A549 (cell line): ENCODE measurements around the gene GREB1. TPM values are rescaled to one million over a fixed set of nuclear protein-coding genes. Genes with fewer than 3 reads are reported as not detected.

Experiments
- ATAC-seq, 2 experiments: fragments of 200-7000 bp in 1 of 2; fragments of >200 bp in 1 of 2; cut with Nextera tagmentation in 1 of 2; cut with Tn5 transposase in 1 of 2; 3 replicates each; pipeline versions ENCODE4 v1.8.0 to v1.9.1; 2018 to 2020; ENCODE audit warnings: mild to moderate bottlenecking in 1 of 2, moderate library complexity in 1 of 2
- CTCF ChIA-PET: fragments of 300-600 bp; sonication (Branson Sonifier 250); formaldehyde crosslinking; extraction: SDS; loops from one replicate; lab custom pipeline; 2021; ENCODE audit warnings: antibody characterized with exemption, inconsistent platforms; lab: Yijun Ruan, JAX
- POLR2A ChIA-PET: fragments of 350-600 bp; formaldehyde crosslinking; extraction: SDS; loops from one replicate; lab custom pipeline; 2021; ENCODE audit warnings: antibody characterized with exemption, inconsistent platforms; lab: Yijun Ruan, JAX
- DNase-seq, 2 experiments: peaks; one replicate each; pipeline versions ENCODE4 v3.0.0 to v3.0.0-alpha.2; 2011 to 2016; ENCODE audit warnings: low read depth in 1 of 2, low spot score in 1 of 2
- FAIRE-seq: peaks from 2 replicates; lab custom pipeline; 2011; peaks lifted over from hg19 to GRCh38; lab: Jason Lieb, UNC
- H3K27ac ChIP-seq, 2 experiments: fragments of >200 bp; sonication (Bioruptor Twin); formaldehyde crosslinking; 3 replicates each; pipeline ENCODE4 v1.5.1; 2016 to 2017
- H3K4me1 ChIP-seq: fragments of >200 bp; sonication (Bioruptor Twin); formaldehyde crosslinking; 3 replicates; pipeline ENCODE4 v1.6.1; 2016
- H3K4me2 ChIP-seq: fragments of >200 bp; sonication (Bioruptor Twin); formaldehyde crosslinking; 3 replicates; pipeline ENCODE4 v1.6.1; 2016
- H3K4me3 ChIP-seq: fragments of >200 bp; sonication (Bioruptor Twin); formaldehyde crosslinking; 3 replicates; pipeline ENCODE4 v1.5.1; 2016
- H3K9me3 ChIP-seq: fragments of >200 bp; sonication (Bioruptor Twin); formaldehyde crosslinking; 3 replicates; pipeline ENCODE4 v1.6.1; 2016
- ATOH8 ChIP-seq: fragments of 250-450 bp; sonication (Bioruptor Pico); IDR thresholded peaks from 2 replicates; pipeline ENCODE4 v1.5.0; 2020; ENCODE audit warnings: low read depth, mild to moderate bottlenecking, moderate library complexity
- BCL3 ChIP-seq: fragments of >200 bp; sonication (Bioruptor Twin); formaldehyde crosslinking; IDR thresholded peaks from 3 replicates; pipeline ENCODE4 v1.6.1; 2016
- CBX2 ChIP-seq: fragments of 200-600 bp; sonication (generic); IDR thresholded peaks from 2 replicates; pipeline ENCODE4 v1.6.1; 2016; ENCODE audit warnings: low read depth, mild to moderate bottlenecking, borderline replicate concordance
- CHD4 ChIP-seq: fragments of 200-600 bp; sonication (generic); IDR thresholded peaks from 2 replicates; pipeline ENCODE4 v1.6.1; 2016; ENCODE audit warnings: antibody characterized with exemption, mild to moderate bottlenecking, borderline replicate concordance
- EHF ChIP-seq: fragments of 250-450 bp; sonication (Bioruptor Pico); IDR thresholded peaks from 2 replicates; pipeline ENCODE4 v1.5.0; 2020; ENCODE audit warnings: mild to moderate bottlenecking
- EP300 ChIP-seq, 2 experiments: fragments of >200 bp; sonication (Bioruptor Twin); formaldehyde crosslinking; IDR thresholded peaks; 2 replicates in 1 of 2; 3 replicates in 1 of 2; pipeline ENCODE4 v1.6.1; 2016 to 2017
- ESRRA ChIP-seq: fragments of 150-350 bp; IDR thresholded peaks from 2 replicates; pipeline ENCODE4 v1.6.1; 2014; ENCODE audit warnings: mild to moderate bottlenecking, low read length, borderline replicate concordance
- FOSB ChIP-seq: fragments of 250-450 bp; sonication (Bioruptor Pico); IDR thresholded peaks from 2 replicates; pipeline ENCODE4 v1.5.0; 2020; ENCODE audit warnings: mild to moderate bottlenecking, moderate library complexity
- FOXS1 ChIP-seq: fragments of 250-450 bp; sonication (Bioruptor Pico); IDR thresholded peaks from 2 replicates; pipeline ENCODE4 v1.5.0; 2020; ENCODE audit warnings: mild to moderate bottlenecking, moderate library complexity
- GATA3 ChIP-seq: IDR thresholded peaks from 2 replicates; pipeline ENCODE4 v1.6.1; 2012; ENCODE audit warnings: borderline replicate concordance
- HES2 ChIP-seq: fragments of >200 bp; sonication (Bioruptor Twin); formaldehyde crosslinking; IDR thresholded peaks from 2 replicates; pipeline ENCODE4 v1.6.1; 2016
- HOXA7 ChIP-seq: fragments of 250-450 bp; sonication (Bioruptor Pico); IDR thresholded peaks from 2 replicates; pipeline ENCODE4 v1.5.0; 2020; ENCODE audit warnings: mild to moderate bottlenecking, moderate library complexity
- HOXB5 ChIP-seq: fragments of 250-450 bp; sonication (Bioruptor Pico); IDR thresholded peaks from 2 replicates; pipeline ENCODE4 v1.5.0; 2020; ENCODE audit warnings: mild to moderate bottlenecking, moderate library complexity
- JUNB ChIP-seq: fragments of >200 bp; sonication (Bioruptor Twin); formaldehyde crosslinking; IDR thresholded peaks from 2 replicates; pipeline ENCODE4 v1.6.1; 2016
- MAX ChIP-seq: IDR thresholded peaks from 2 replicates; pipeline ENCODE4 v1.6.1; 2012
- NPAS2 ChIP-seq: fragments of 250-450 bp; sonication (Bioruptor Pico); IDR thresholded peaks from 2 replicates; pipeline ENCODE4 v1.8.0; 2022; ENCODE audit warnings: mild to moderate bottlenecking, moderate library complexity, borderline replicate concordance
- PBX3 ChIP-seq: IDR thresholded peaks from 2 replicates; pipeline ENCODE4 v1.6.1; 2012
- POLR2A ChIP-seq: IDR thresholded peaks from 2 replicates; pipeline ENCODE4 v1.6.1; 2012; ENCODE audit warnings: mild to moderate bottlenecking, low read length
- REST ChIP-seq: fragments of 200-600 bp; sonication (generic); IDR thresholded peaks from 2 replicates; pipeline ENCODE4 v1.6.1; 2016; ENCODE audit warnings: antibody characterized with exemption, mild to moderate bottlenecking, moderate library complexity
- RNF2 ChIP-seq: fragments of 200-600 bp; sonication (generic); IDR thresholded peaks from 2 replicates; pipeline ENCODE4 v1.6.1; 2016; ENCODE audit warnings: low read depth, mild to moderate bottlenecking, antibody characterized with exemption, moderate library complexity, borderline replicate concordance
- ZC3H11A ChIP-seq: fragments of 450-650 bp; IDR thresholded peaks from 2 replicates; pipeline ENCODE4 v1.6.1; 2014; ENCODE audit warnings: antibody characterized with exemption, mild to moderate bottlenecking
- ZSCAN20 ChIP-seq: fragments of 250-450 bp; sonication (Bioruptor Pico); IDR thresholded peaks from 2 replicates; pipeline ENCODE4 v1.8.0; 2022; ENCODE audit warnings: mild to moderate bottlenecking, moderate library complexity
- WGBS: methylation state at CpG from one replicate; pipeline ENCODE4 v1.1.6; 2017; ENCODE audit errors: missing lambda C conversion rate; 5-methylcytosine and 5-hydroxymethylcytosine counted together
- polyA plus RNA-seq, 4 experiments: library from polyadenylated mRNA; depleted of rRNA in 3 of 4; stranded (reverse); fragments of >200 nt; fragmentation: RNase III in 1 of 4; extraction: RNeasy Plus Mini Kit Qiagen cat#74134 plus additional on column Dnase treatment in 1 of 4; gene quantifications; 2 replicates in 3 of 4; 3 replicates in 1 of 4; pipeline ENCODE4 v1.2.3, GENCODE V29; 2011 to 2017

GREB1 gene
- polyA plus RNA-seq, 2 of the 4 experiments (the other 2 are of a cell fraction): 1.1 to 1.3 TPM

GRCh38 chr2:11578986-11579774 lies 45.3 kb downstream of the GREB1 start:
- H3K4me3 ChIP-seq: no peak overlapping the region
- POLR2A ChIA-PET: no interaction called here
- CTCF ChIA-PET: interaction anchor here (0.6 to 12.9 kb wide), 10 partner anchors 8 to 445 kb away, joined by 3 to 350 read pairs (median 5); partner anchors contain the start of gene E2F6
- H3K9me3 ChIP-seq: no peaks in the 10 kb centered on the region
- WGBS: 85% methylated on average over 11 of the region's 11 CpGs
- no peak for ATAC-seq
- no peak for DNase-seq
- H3K4me1 ChIP-seq: peaks cover 21% of the 10 kb centered on the region
- H3K27ac ChIP-seq: no peak overlapping the region
- TF ChIP-seq ATOH8 (no peak), HES2 (no peak), BCL3 (no peak), GATA3 (no peak), CHD4 (no peak), RNF2 (no peak), PBX3 (no peak), NPAS2 (CRISPR knock-in tag) (no peak), ZC3H11A (no peak), ESRRA (no peak), MAX (no peak), EHF (no peak), HOXA7 (no peak), ZSCAN20 (no peak)
- FAIRE-seq: no peak
- no peak overlapping the region for H3K4me2 ChIP-seq

- DNase-seq (no peak), FAIRE-seq (no peak), ATAC-seq (no peak)
- CTCF ChIA-PET: interaction anchor here (0.7 to 12.9 kb wide), 12 partner anchors 11 to 509 kb away, joined by 3 to 350 read pairs (median 8); a partner anchor contains a TSS
- H3K27ac ChIP-seq: no peak overlapping the region
- POLR2A ChIA-PET: no interaction called here
- WGBS: 50% methylated on average over 10 of the region's 10 CpGs
- H3K9me3 ChIP-seq: no peaks in the 10 kb centered on the region
- peaks cover 21% of the 10 kb centered on the region for H3K4me1 ChIP-seq
- H3K4me3 ChIP-seq: no peak overlapping the region
- H3K4me2 ChIP-seq: no peak overlapping the region
- TF ChIP-seq RNF2: no peak
- no peak for TF ChIP-seq FOXS1 (CRISPR knock-in tag)
- no peak for TF ChIP-seq ATOH8
- TF ChIP-seq HOXB5 (CRISPR knock-in tag): no peak
- no peak for TF ChIP-seq JUNB
- no peak for TF ChIP-seq PBX3
- no peak for TF ChIP-seq EP300 (IDR thresholded peaks at IDR 0.05)
- no peak for TF ChIP-seq CBX2
- no peak for TF ChIP-seq REST
- no peak for TF ChIP-seq POLR2A
- TF ChIP-seq FOSB (CRISPR knock-in tag): no peak
- no peak for TF ChIP-seq EHF
- no peak for TF ChIP-seq BCL3
Measured at GRCh38 chr2:11579867-11580659, 46.2 kb downstream of the GREB1 start.
